DLD1 (cell line): ENCODE data around the gene CALHM5.
"Not testable (repeated sequence)": the region's sequence is repeated elsewhere in the genome, so short reads cannot be mapped to it uniquely, and the experiment has no call there.

Source experiments
- in situ Hi-C: cut with HindIII; loops from 2 replicates; pipeline ENCODE4 v1.10.0; 2017; ENCODE audit warnings: low sequenced_read_pairs

Gene CALHM5

DNA sequence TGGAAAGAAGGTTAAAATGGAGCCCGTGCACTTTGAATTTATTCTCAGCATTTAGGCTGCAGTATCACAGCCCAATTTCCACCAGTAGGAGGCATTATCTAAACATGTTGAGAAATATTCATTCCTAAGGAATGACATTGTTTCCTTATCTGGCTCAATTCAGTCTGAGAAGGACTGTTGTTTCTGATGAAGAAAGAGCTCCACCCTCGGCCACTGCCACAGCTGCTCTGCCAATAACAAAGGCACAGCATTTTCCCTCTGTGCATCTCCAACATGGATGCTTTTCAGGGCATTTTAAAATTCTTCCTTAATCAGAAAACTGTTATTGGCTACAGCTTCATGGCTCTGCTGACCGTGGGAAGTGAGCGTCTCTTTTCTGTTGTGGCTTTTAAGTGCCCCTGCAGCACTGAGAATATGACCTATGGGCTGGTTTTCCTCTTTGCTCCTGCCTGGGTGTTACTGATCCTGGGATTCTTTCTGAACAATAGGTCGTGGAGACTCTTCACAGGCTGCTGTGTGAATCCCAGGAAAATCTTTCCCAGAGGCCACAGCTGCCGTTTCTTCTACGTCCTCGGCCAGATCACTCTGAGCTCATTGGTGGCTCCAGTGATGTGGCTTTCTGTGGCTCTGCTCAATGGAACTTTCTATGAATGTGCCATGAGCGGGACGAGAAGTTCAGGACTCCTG is at the start of gene CALHM5:
Gene CALHM5 (plus strand): TSS at position 216 of the 687 bp plus-strand sequence. CDS start 58 bp downstream, at position 274.
- in situ Hi-C loops = no loop called here

GRCh38 chr6:116461932-116462885 is 49.2 kb upstream of the CALHM5 start:
- in situ Hi-C loops = no loop called here

DNA sequence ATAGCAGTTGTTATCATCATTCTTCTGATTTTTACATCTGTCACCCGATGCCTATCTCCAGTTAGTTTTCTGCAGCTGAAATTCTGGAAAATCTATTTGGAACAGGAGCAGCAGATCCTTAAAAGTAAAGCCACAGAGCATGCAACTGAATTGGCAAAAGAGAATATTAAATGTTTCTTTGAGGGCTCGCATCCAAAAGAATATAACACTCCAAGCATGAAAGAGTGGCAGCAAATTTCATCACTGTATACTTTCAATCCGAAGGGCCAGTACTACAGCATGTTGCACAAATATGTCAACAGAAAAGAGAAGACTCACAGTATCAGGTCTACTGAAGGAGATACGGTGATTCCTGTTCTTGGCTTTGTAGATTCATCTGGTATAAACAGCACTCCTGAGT is 48.1 kb upstream of the CALHM5 start:
- in situ Hi-C loops = no loop called here

DNA sequence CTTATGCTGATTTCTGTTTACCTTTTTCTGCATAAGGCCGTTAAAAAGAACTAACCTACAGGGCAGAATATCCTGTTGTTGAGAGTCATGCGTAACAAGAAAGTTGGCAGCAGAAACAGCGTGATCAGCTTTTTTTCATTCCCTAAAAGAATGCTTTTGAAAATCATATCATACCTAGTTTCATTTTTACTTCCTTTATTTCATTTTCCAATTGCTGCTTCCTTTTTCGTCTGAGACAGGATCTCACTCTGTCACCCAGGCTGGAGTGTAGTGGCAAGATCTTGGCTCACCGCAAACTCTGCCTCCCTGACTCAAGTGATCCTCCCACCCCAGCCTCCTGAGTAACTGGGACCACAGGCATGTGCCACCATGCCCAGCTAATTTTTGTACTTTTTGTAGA is 46.2 kb upstream of the CALHM5 start:
- in situ Hi-C loops = no loop called here

DNA sequence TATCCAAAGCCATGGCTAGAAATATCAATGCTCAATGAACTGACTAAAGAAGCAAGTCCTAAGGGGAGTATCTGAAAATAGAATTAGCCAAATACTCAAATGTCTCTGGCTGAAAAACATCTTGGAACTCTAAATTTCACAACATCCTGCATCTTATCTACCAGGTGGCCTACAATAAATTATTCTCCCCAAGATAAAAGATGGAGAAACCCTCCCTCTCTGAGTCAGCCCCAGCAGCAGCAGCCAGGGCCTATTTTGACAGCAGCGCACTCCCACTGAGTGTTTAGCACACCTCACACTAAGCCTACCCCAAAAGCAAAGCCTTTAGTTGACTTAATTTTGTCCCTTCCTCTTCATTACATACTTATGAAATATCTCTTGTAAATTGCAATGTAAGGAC is 44.3 kb upstream of the CALHM5 start:
- in situ Hi-C loops = no loop called here

GRCh38 chr6:116467514-116467913 is 43.9 kb upstream of the CALHM5 start:
- in situ Hi-C loops = no loop called here

DNA sequence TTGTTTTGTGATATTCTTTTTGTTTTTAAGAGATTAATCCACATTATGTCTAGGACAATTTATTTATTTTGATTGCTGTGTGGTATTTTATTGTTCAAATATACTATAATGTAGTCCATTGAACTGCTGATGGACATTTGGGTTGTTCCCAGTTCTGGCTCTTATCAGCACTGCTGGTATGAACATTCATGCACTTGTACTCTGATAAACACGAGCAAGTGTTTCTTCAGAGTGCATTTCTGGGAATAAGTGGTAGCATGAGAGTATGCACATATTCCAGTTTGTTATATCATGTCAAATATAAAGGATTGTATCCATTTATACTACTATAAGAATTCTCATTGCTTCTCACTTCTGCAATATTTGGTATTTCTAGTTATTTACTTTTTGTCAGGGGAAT is 43.1 kb upstream of the CALHM5 start:
- in situ Hi-C loops = no loop called here

- in situ Hi-C loops = no loop called here
Measured at GRCh38 chr6:116471531-116471930, 39.9 kb upstream of the CALHM5 start.

GRCh38 chr6:116472706-116473105 is 38.7 kb upstream of the CALHM5 start:
- in situ Hi-C loops = no loop called here

GRCh38 chr6:116475141-116475540 is 36.3 kb upstream of the CALHM5 start:
- in situ Hi-C loops = no loop called here

- in situ Hi-C loops = no loop called here
Measured at GRCh38 chr6:116476002-116476678, 35.3 kb upstream of the CALHM5 start.

- in situ Hi-C loops = no loop called here
Measured at GRCh38 chr6:116482780-116483179, 28.7 kb upstream of the CALHM5 start.

- in situ Hi-C loops = no loop called here
Measured at GRCh38 chr6:116483616-116484015, 27.8 kb upstream of the CALHM5 start.

GRCh38 chr6:116485559-116486184 is 25.8 kb upstream of the CALHM5 start:
- in situ Hi-C loops = no loop called here

- in situ Hi-C loops = no loop called here
Measured at GRCh38 chr6:116491610-116492330, 19.7 kb upstream of the CALHM5 start.

DNA sequence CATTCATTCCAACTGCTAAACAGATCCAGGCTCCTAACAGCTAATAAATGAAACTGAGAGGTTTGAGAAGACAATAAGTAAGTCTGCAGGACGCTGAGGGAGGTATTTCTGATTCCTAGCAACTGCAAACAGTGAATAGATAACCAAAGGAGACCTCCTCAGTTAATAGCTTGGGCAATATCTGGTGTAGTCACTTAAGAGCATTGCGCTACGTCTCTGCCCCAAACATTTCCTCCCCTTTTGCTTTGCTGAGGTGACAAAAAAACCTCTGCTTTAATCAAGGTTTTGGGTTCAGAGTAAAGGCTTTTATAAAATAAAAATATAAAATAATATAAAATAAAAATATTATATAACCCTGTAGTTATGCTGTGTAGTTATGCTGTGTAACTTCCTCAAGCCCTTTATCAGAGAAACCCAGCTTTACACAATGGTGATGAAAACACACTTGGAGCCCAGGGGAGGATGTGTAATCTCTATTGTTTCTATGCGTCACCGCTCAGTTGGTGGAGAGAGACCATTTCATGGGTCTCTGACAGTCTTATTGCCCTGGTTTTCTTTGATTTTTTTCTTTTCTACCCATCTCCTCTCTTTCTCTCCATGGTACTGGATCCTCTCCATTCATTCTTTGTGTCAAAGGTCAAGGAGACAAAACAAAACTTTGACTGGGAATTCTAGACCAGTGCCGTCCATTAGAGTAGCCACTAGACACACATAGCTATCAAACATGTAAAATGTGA is 18.9 kb upstream of the CALHM5 start:
- in situ Hi-C loops = no loop called here

GRCh38 chr6:116495161-116495560 is 16.3 kb upstream of the CALHM5 start:
- in situ Hi-C loops = not testable (repeated sequence)

- in situ Hi-C loops = no loop called here
Measured at GRCh38 chr6:116497113-116497676, 14.2 kb upstream of the CALHM5 start.

- in situ Hi-C loops = no loop called here
Measured at GRCh38 chr6:116500969-116501433, 10.4 kb upstream of the CALHM5 start.
